Measurements from ENCODE around the gene ADH1B.

DNA sequence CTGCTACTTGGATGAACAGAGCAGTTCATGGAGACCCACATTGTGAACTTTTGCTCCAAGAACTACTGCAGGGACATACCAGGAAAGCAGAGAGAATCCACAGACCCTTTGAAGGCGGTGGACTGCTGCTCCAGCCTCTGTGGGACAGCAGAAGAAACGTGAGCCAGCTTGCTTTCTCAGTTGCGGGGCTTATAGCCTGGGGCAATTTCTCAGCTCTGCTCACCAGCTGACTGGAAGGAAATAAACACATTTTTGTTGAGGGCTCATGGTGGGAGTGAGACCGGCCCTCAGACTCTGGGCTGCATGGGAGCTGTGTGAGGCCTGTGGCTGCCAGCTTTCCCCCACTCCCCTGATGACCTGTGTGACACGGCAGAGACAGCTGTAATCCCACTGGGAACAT is 27.8 kb downstream of the ADH1B start:
- TF ChIP-seq, protein P1, sequence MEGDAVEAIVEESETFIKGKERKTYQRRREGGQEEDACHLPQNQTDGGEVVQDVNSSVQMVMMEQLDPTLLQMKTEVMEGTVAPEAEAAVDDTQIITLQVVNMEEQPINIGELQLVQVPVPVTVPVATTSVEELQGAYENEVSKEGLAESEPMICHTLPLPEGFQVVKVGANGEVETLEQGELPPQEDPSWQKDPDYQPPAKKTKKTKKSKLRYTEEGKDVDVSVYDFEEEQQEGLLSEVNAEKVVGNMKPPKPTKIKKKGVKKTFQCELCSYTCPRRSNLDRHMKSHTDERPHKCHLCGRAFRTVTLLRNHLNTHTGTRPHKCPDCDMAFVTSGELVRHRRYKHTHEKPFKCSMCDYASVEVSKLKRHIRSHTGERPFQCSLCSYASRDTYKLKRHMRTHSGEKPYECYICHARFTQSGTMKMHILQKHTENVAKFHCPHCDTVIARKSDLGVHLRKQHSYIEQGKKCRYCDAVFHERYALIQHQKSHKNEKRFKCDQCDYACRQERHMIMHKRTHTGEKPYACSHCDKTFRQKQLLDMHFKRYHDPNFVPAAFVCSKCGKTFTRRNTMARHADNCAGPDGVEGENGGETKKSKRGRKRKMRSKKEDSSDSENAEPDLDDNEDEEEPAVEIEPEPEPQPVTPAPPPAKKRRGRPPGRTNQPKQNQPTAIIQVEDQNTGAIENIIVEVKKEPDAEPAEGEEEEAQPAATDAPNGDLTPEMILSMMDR (IDR thresholded peaks at IDR 0.05): no peak
- TF ChIP-seq POLR2A (IDR thresholded peaks at IDR 0.05): no peak

Data from tibial nerve (tissue), 3 donors.